ENCODE measurements around the gene SUGT1.
A peak's percentile ranks its signal among the peaks of the same experiment; 100 is the strongest.

SUGT1 gene

DNA sequence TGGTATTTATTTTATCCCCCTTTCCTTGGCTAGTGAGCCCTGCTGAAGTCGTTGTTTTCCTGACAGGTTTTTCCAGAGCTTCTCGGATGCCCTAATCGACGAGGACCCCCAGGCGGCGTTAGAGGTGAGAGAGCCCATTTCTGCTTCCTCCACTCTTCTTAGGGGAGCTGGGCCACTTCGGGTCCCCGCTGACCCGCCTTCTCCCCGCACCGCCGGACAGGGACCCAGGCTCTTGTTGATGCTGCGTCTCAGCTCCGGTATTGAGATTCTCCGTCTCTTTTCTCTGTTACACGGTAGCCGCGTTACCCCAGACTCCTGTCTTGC is 306 bp downstream of the SUGT1 start:
- H3K4me3 ChIP-seq (ENCODE audit: low read length, poor library complexity, severe bottlenecking), result peak overlapping the region; percentile 97
- H3K9me2 ChIP-seq (replicated peaks; ENCODE audit: low read depth, low read length), result no peaks in the 10 kb centered on the region
- no peaks in the 10 kb centered on the region for H3F3A ChIP-seq (ENCODE audit: low read depth)
- H3K9me3 ChIP-seq (ENCODE audit: insufficient read depth, low read depth, low read length), result no peaks in the 10 kb centered on the region
- peak overlapping the region; percentile 85 for H2AFZ ChIP-seq (ENCODE audit: low read length)
- peaks cover 34% of the 10 kb centered on the region for H4K20me1 ChIP-seq (ENCODE audit: insufficient read depth, low read length, poor library complexity, severe bottlenecking)
- H3K4me1 ChIP-seq (ENCODE audit: insufficient read depth, low read length, poor library complexity, severe bottlenecking), result peaks cover 54% of the 10 kb centered on the region
- H3K27me3 ChIP-seq (ENCODE audit: insufficient read depth, low read length, poor library complexity, severe bottlenecking), result no peaks in the 10 kb centered on the region
- H3K36me3 ChIP-seq (ENCODE audit: insufficient read depth, low read length), result peaks cover 13% of the 10 kb centered on the region; the same call in 1 of the 2 replicates
- peaks cover 78% of the 10 kb centered on the region for H3K79me2 ChIP-seq (ENCODE audit: insufficient read depth, low read length)
- peak overlapping the region; percentile 96 for H3K9ac ChIP-seq (ENCODE audit: low read depth, low read length, poor library complexity, severe bottlenecking)
- TF ChIP-seq EZH2phosphoT487 (IDR thresholded peaks at IDR 0.05; ENCODE audit: borderline replicate concordance) (no peak), CTCF (conservative IDR thresholded peaks at IDR 0.05; ENCODE audit: low read length) (0 out of 2 replicates have a peak, but pooled peaks have one; percentile 3)
- peak overlapping the region; percentile 97 for H3K4me2 ChIP-seq (ENCODE audit: low read depth, low read length, poor library complexity, severe bottlenecking)

GRCh38 chr13:52659340-52659739 is 6.7 kb downstream of the SUGT1 start:
- H3K27me3 ChIP-seq (ENCODE audit: insufficient read depth, low read length, poor library complexity, severe bottlenecking), result no peaks in the 10 kb centered on the region
- H3F3A ChIP-seq (ENCODE audit: low read depth), result no peaks in the 10 kb centered on the region
- H3K36me3 ChIP-seq (ENCODE audit: insufficient read depth, low read length), result peaks cover 52% of the 10 kb centered on the region; the same call in 1 of the 2 replicates
- no peaks in the 10 kb centered on the region for H3K9me3 ChIP-seq (ENCODE audit: insufficient read depth, low read depth, low read length)
- TF ChIP-seq EZH2phosphoT487 (IDR thresholded peaks at IDR 0.05; ENCODE audit: borderline replicate concordance), result no peak
- TF ChIP-seq CTCF (conservative IDR thresholded peaks at IDR 0.05; ENCODE audit: low read length), result no peak
- H3K4me3 ChIP-seq (ENCODE audit: low read length, poor library complexity, severe bottlenecking), result no peak overlapping the region
- peaks cover 54% of the 10 kb centered on the region for H3K79me2 ChIP-seq (ENCODE audit: insufficient read depth, low read length)
- peaks cover 30% of the 10 kb centered on the region for H4K20me1 ChIP-seq (ENCODE audit: insufficient read depth, low read length, poor library complexity, severe bottlenecking)
- H3K4me2 ChIP-seq (ENCODE audit: low read depth, low read length, poor library complexity, severe bottlenecking), result no peak overlapping the region
- peaks cover 39% of the 10 kb centered on the region for H3K4me1 ChIP-seq (ENCODE audit: insufficient read depth, low read length, poor library complexity, severe bottlenecking)
- H3K9me2 ChIP-seq (replicated peaks; ENCODE audit: low read depth, low read length), result no peaks in the 10 kb centered on the region
- H2AFZ ChIP-seq (ENCODE audit: low read length), result no peak overlapping the region
- no peak overlapping the region for H3K9ac ChIP-seq (ENCODE audit: low read depth, low read length, poor library complexity, severe bottlenecking)

DNA sequence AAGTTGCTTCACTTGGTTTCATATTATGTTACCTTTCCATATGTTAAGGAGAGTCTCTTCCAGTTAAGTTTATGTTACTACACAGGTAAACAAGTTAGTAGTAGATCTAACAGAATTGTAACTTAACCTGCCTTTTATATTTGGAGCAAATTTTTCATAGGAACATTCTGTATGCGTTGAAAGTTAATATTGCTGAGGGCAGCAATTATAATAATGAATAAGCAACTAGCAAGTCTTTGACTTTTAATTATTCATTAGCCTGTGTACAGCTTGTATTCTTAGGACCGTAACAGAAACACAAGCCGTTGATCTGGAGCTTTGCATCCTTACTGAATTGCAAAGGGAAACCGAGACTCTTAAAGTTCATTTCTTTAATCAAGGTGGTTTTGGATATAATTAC is 11.6 kb downstream of the SUGT1 start:
- Histone ChIP-seq H3K27me3 (ENCODE audit: insufficient read depth, low read length, poor library complexity, severe bottlenecking) (no peaks in the 10 kb centered on the region), H3K9me3 (ENCODE audit: insufficient read depth, low read depth, low read length) (no peaks in the 10 kb centered on the region), H2AFZ (ENCODE audit: low read length) (no peak overlapping the region), H3K4me3 (ENCODE audit: low read length, poor library complexity, severe bottlenecking) (no peak overlapping the region), H3K36me3 (ENCODE audit: insufficient read depth, low read length) (peaks cover 77% of the 10 kb centered on the region; the same call in 1 of the 2 replicates), H3F3A (ENCODE audit: low read depth) (no peaks in the 10 kb centered on the region), H3K4me1 (ENCODE audit: insufficient read depth, low read length, poor library complexity, severe bottlenecking) (no peaks in the 10 kb centered on the region), H3K9ac (ENCODE audit: low read depth, low read length, poor library complexity, severe bottlenecking) (no peak overlapping the region), H4K20me1 (ENCODE audit: insufficient read depth, low read length, poor library complexity, severe bottlenecking) (no peaks in the 10 kb centered on the region), H3K4me2 (ENCODE audit: low read depth, low read length, poor library complexity, severe bottlenecking) (no peak overlapping the region), H3K79me2 (ENCODE audit: insufficient read depth, low read length) (peaks cover 10% of the 10 kb centered on the region; the same call in 1 of the 2 replicates), H3K9me2 (replicated peaks; ENCODE audit: low read depth, low read length) (no peaks in the 10 kb centered on the region)
- TF ChIP-seq CTCF (conservative IDR thresholded peaks at IDR 0.05; ENCODE audit: low read length), result no peak
- TF ChIP-seq EZH2phosphoT487 (IDR thresholded peaks at IDR 0.05; ENCODE audit: borderline replicate concordance), result no peak

Measured in Loucy (cell line).